K562 (cell line): ENCODE data around the gene ARHGAP26. TPM values are rescaled to one million over a fixed set of nuclear protein-coding genes. Genes with fewer than 3 reads are reported as not detected.

Experiments
- ATAC-seq: fragments of 200-7000 bp; cut with Tn5 transposase; 3 replicates; pipeline ENCODE4 v1.9.1; 2020; ENCODE audit warnings: moderate library complexity
- BruUV-seq: library from RNA; stranded (reverse); fragments of 400-500 nt; replicated peaks from 2 replicates; lab custom pipeline; 2021; lab: Mats Ljungman, UMichigan
- CTCF ChIA-PET: fragments of 300-600 bp; formaldehyde crosslinking; extraction: SDS; loops from one replicate; lab custom pipeline; 2021; ENCODE audit warnings: low intra/inter-chr PET ratio; lab: Yijun Ruan, JAX
- POLR2A ChIA-PET: fragments of 300-600, 350-650 bp; sonication (Branson Sonifier 250); formaldehyde crosslinking; extraction: SDS; loops from one replicate; lab custom pipeline; 2021; ENCODE audit warnings: antibody characterized with exemption, inconsistent platforms; lab: Yijun Ruan, JAX
- DNase-seq, 4 experiments: peaks; one replicate each; pipeline versions ENCODE4 v3.0.0 to v3.0.0-alpha.2; 2011 to 2018; ENCODE audit warnings: low spot score in 3 of 4, mixed read lengths in 3 of 4; ENCODE audit errors: extremely low read depth in 1 of 4
- FAIRE-seq: peaks from 2 replicates; lab custom pipeline; 2011; peaks lifted over from hg19 to GRCh38; lab: Jason Lieb, UNC
- H2AFZ ChIP-seq: 2 replicates; pipeline ENCODE4 v1.6.0; 2011; ENCODE audit warnings: low read depth, low read length, control low read depth, inconsistent platforms
- H3K27ac ChIP-seq: fragments of 200-600 bp; 3 replicates; pipeline ENCODE4 v1.8.0; 2011; ENCODE audit warnings: low read depth, mild to moderate bottlenecking, control low read depth, inconsistent platforms, low read length, moderate library complexity, mixed read lengths; ENCODE audit errors: extremely low read depth
- H3K27me3 ChIP-seq, 2 experiments: fragments of 300-600 bp in 1 of 2; 2 replicates in 1 of 2; 3 replicates in 1 of 2; pipeline versions ENCODE4 v1.6.0 to v1.8.0; 2011; ENCODE audit warnings: inconsistent platforms in 2 of 2, low read length in 2 of 2, mild to moderate bottlenecking in 1 of 2, mixed read lengths in 1 of 2, moderate library complexity in 1 of 2; ENCODE audit not compliant: control insufficient read depth in 2 of 2, insufficient read depth in 2 of 2
- H3K36me3 ChIP-seq: fragments of 300-600 bp; 3 replicates; pipeline ENCODE4 v1.8.0; 2011; ENCODE audit warnings: mild to moderate bottlenecking, low read length, inconsistent platforms; ENCODE audit not compliant: control insufficient read depth, insufficient read depth
- H3K4me1 ChIP-seq, 2 experiments: fragments of 200-600 bp in 1 of 2; replicated peaks in 1 of 2; 2 replicates in 1 of 2; 3 replicates in 1 of 2; pipeline versions ENCODE4 v1.5.1 to v1.8.0; 2011; ENCODE audit warnings: inconsistent platforms in 2 of 2, low read length in 2 of 2, mild to moderate bottlenecking in 1 of 2, mixed read lengths in 1 of 2, moderate library complexity in 1 of 2; ENCODE audit not compliant: control insufficient read depth in 2 of 2, insufficient read depth in 2 of 2
- H3K4me2 ChIP-seq: 2 replicates; pipeline ENCODE4 v1.6.1; 2011; ENCODE audit warnings: low read length, control low read depth, inconsistent platforms, mixed read lengths; ENCODE audit not compliant: insufficient read depth
- H3K4me3 ChIP-seq: fragments of 200-600 bp; sonication (generic), shearing (Covaris generic); 2 replicates; pipeline ENCODE4 v1.5.1; 2016; ENCODE audit warnings: control low read depth, inconsistent platforms
- H3K79me2 ChIP-seq: fragments of 200-600 bp; 3 replicates; pipeline ENCODE4 v1.8.0; 2011; ENCODE audit warnings: low read length, inconsistent platforms; ENCODE audit not compliant: control insufficient read depth, insufficient read depth
- H3K9ac ChIP-seq, 2 experiments: 2 replicates each; pipeline versions ENCODE4 v1.6.0 to v1.6.1; 2011; ENCODE audit warnings: low read depth in 2 of 2, low read length in 2 of 2, control low read depth in 1 of 2, inconsistent platforms in 1 of 2, mild to moderate bottlenecking in 1 of 2, mixed read lengths in 1 of 2; ENCODE audit not compliant: insufficient read depth in 1 of 2
- H3K9me1 ChIP-seq: one replicate; pipeline ENCODE4 v1.6.0; 2011; ENCODE audit warnings: inconsistent platforms, mild to moderate bottlenecking, low read length, moderate library complexity; ENCODE audit not compliant: control insufficient read depth, insufficient read depth
- H3K9me3 ChIP-seq: replicated peaks from 2 replicates; pipeline ENCODE4 v1.5.1; 2011; ENCODE audit warnings: low read depth, low read length, inconsistent platforms; ENCODE audit not compliant: control insufficient read depth, insufficient read depth
- H4K20me1 ChIP-seq: replicated peaks from 2 replicates; pipeline ENCODE4 v1.6.1; 2011; ENCODE audit warnings: low read length, inconsistent platforms, mixed read lengths; ENCODE audit not compliant: control insufficient read depth, insufficient read depth
- ARNT ChIP-seq, 2 experiments: fragments of 450-650 bp; IDR thresholded peaks; 2 replicates each; pipeline ENCODE4 v1.6.1; 2016; ENCODE audit warnings: mild to moderate bottlenecking in 1 of 2
- BRD9 ChIP-seq: fragments of 450-650 bp; IDR thresholded peaks from 2 replicates; pipeline ENCODE4 v1.6.1; 2018; ENCODE audit warnings: low read depth; ENCODE audit not compliant: partially characterized antibody
- KAT7 ChIP-seq: sonication (generic); formaldehyde crosslinking; IDR thresholded peaks from 2 replicates; pipeline ENCODE4 v1.8.0; 2022; ENCODE audit warnings: missing genetic modification reagents, mild to moderate bottlenecking, borderline replicate concordance
- RBM34 ChIP-seq: fragments of 200-400 bp; formaldehyde crosslinking; IDR thresholded peaks from 2 replicates; pipeline ENCODE4 v1.6.1; 2018; ENCODE audit warnings: low read length, borderline replicate concordance; ENCODE audit not compliant: insufficient read depth
- STAG1 ChIP-seq: sonication (generic); formaldehyde crosslinking; IDR thresholded peaks from 2 replicates; pipeline ENCODE4 v1.5.0; 2020; ENCODE audit warnings: missing genetic modification reagents, borderline replicate concordance
- ZFP30 ChIP-seq: fragments of 250-450 bp; sonication (Bioruptor Pico); IDR thresholded peaks from 2 replicates; pipeline ENCODE4 v1.8.0; 2022; ENCODE audit warnings: moderate library complexity, mild to moderate bottlenecking, inconsistent platforms, borderline replicate concordance
- ZNF551 ChIP-seq: fragments of 250-450 bp; sonication (Bioruptor Pico); IDR thresholded peaks from 2 replicates; pipeline ENCODE4 v1.5.0; 2021; ENCODE audit warnings: mild to moderate bottlenecking, moderate library complexity
- WGBS: fragments of 100-300 bp; shearing (Covaris generic); methylation state at CpG from one replicate; pipeline ENCODE4 v1.1.6; 2016; ENCODE audit warnings: low coverage, mixed read lengths; ENCODE audit not compliant: insufficient coverage; ENCODE audit errors: missing lambda C conversion rate; 5-methylcytosine and 5-hydroxymethylcytosine counted together
- in situ Hi-C: fragments of 300-500 bp; cut with MboI; formaldehyde crosslinking; loops from 4 replicates; pipeline ENCODE4 v1.15.0; 2018; ENCODE audit warnings: inconsistent platforms, mixed read lengths
- intact Hi-C: fragments of 100-400 bp; cut with micrococcal nuclease; formaldehyde crosslinking; loops from 2 replicates; pipeline ENCODE4 v1.14.2; 2022
- polyA plus RNA-seq, 8 experiments: library from polyadenylated mRNA; depleted of rRNA in 4 of 8; stranded (reverse) in 5 of 8; unstranded in 3 of 8; fragments of >200 nt; fragmentation: Nextera tagmentation in 2 of 8; fragmentation: Illumina TruSeq in 1 of 8; extraction: Ambion mirVana in 2 of 8; extraction: Trizol in 1 of 8; gene quantifications; 2 replicates each; pipeline versions ENCODE4 v1.2.1 to v1.2.3, GENCODE V29; 2011 to 2014; ENCODE audit warnings: inconsistent platforms in 1 of 8, missing spikeins in 1 of 8
- total RNA-seq, 7 experiments: library from RNA; depleted of rRNA in 6 of 7; stranded (reverse); fragments of >200 nt in 6 of 7; fragmentation: Illumina TruSeq in 2 of 7; extraction: Trizol in 2 of 7; gene quantifications; 2 replicates each; pipeline versions ENCODE4 v1.2.1 to v1.2.3, GENCODE V29; 2011 to 2021; ENCODE audit warnings: low replicate concordance in 1 of 7
- TF ChIP-seq, protein P1 (sequence below), 2 experiments: fragments of 250-450 bp in 1 of 2; fragments of 450-650 bp in 1 of 2; sonication (Bioruptor Pico) in 1 of 2; IDR thresholded peaks; 2 replicates each; pipeline versions ENCODE4 v1.6.1 to v1.8.0; 2016 to 2021; ENCODE audit warnings: mild to moderate bottlenecking in 2 of 2, moderate library complexity in 2 of 2, missing compliant biosample characterization in 1 of 2, missing genetic modification characterization in 1 of 2
- TF ChIP-seq, protein P2 (sequence below): fragments of 250-450 bp; sonication (Bioruptor Pico); IDR thresholded peaks from 2 replicates; pipeline ENCODE4 v1.8.0; 2021; ENCODE audit warnings: mild to moderate bottlenecking, moderate library complexity
- TF ChIP-seq, protein P3 (sequence below): fragments of 250-450 bp; sonication (Bioruptor Pico); IDR thresholded peaks from 2 replicates; pipeline ENCODE4 v1.5.0; 2021
- TF ChIP-seq, protein P4 (sequence below): fragments of 450-650 bp; formaldehyde crosslinking; IDR thresholded peaks from 2 replicates; pipeline ENCODE4 v1.4.0; 2020; ENCODE audit warnings: mild to moderate bottlenecking, moderate library complexity

Gene ARHGAP26
- total and polyA plus RNA-seq, 9 of the 15 experiments (the other 6 are each of a cell fraction or from before 2014, with no cell fraction given) = 0.13 to 1.1 (median 0.55) TPM

DNA sequence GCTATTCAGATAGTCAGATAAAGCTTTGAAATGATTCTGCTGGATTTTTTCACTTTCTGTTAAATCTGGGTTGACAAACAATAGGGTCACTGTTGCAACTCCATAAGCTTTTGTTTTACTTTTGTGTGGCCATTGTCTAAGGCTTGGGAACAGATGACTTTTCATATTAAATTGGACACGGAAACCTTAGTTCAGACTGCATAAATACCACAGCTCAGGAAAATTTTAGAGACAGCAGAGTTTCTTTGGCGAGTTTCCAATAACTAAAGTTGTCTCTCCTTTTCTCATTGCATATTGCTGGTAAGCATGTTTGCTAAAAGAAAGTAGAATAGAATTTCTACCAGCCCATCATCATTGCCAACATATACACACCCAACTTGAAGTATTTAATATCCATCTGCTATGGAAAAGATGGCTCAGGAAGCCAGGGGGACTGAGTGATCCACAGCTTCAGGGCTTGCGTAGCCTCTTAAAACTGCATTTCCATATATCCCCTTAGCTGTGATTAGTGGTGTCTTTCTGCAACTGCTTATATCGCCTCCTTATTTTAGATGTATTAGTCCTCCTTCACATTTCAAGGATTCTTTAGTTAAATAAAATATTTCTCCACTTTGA is 168.2 kb downstream of the ARHGAP26 start:
- Histone ChIP-seq H3K9me1 (no peaks in the 10 kb centered on the region), H2AFZ (no peak overlapping the region), H3K9ac (no peak overlapping the region), H3K27ac (no peak overlapping the region), H3K36me3 (no peaks in the 10 kb centered on the region), H3K4me3 (no peak overlapping the region), H4K20me1 (no peaks in the 10 kb centered on the region), H3K27me3 (no peaks in the 10 kb centered on the region; a peak in 1 of 5 replicates), H3K4me1 (no peaks in the 10 kb centered on the region), H3K79me2 (no peaks in the 10 kb centered on the region), H3K9me3 (no peaks in the 10 kb centered on the region), H3K4me2 (no peak overlapping the region)
- in situ Hi-C loops = no loop called here
- TF ChIP-seq, protein P1, sequence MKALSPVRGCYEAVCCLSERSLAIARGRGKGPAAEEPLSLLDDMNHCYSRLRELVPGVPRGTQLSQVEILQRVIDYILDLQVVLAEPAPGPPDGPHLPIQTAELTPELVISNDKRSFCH (CRISPR knock-in tag; IDR thresholded peaks at IDR 0.05) = no peak
- TF ChIP-seq, protein P1 (tag; IDR thresholded peaks at IDR 0.05) = no peak
- TF ChIP-seq, protein P2, sequence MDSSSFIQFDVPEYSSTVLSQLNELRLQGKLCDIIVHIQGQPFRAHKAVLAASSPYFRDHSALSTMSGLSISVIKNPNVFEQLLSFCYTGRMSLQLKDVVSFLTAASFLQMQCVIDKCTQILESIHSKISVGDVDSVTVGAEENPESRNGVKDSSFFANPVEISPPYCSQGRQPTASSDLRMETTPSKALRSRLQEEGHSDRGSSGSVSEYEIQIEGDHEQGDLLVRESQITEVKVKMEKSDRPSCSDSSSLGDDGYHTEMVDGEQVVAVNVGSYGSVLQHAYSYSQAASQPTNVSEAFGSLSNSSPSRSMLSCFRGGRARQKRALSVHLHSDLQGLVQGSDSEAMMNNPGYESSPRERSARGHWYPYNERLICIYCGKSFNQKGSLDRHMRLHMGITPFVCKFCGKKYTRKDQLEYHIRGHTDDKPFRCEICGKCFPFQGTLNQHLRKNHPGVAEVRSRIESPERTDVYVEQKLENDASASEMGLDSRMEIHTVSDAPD (CRISPR knock-in tag) = no peak
- TF ChIP-seq RBM34 (no peak), STAG1 (CRISPR knock-in tag) (no peak), KAT7 (no peak), ARNT (IDR thresholded peaks at IDR 0.05) (no peak), ZNF551 (CRISPR knock-in tag) (no peak), ZFP30 (no peak), BRD9 (no peak)
- TF ChIP-seq, protein P3, sequence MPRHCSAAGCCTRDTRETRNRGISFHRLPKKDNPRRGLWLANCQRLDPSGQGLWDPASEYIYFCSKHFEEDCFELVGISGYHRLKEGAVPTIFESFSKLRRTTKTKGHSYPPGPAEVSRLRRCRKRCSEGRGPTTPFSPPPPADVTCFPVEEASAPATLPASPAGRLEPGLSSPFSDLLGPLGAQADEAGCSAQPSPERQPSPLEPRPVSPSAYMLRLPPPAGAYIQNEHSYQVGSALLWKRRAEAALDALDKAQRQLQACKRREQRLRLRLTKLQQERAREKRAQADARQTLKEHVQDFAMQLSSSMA (CRISPR knock-in tag) = no peak
- TF ChIP-seq, protein P4, sequence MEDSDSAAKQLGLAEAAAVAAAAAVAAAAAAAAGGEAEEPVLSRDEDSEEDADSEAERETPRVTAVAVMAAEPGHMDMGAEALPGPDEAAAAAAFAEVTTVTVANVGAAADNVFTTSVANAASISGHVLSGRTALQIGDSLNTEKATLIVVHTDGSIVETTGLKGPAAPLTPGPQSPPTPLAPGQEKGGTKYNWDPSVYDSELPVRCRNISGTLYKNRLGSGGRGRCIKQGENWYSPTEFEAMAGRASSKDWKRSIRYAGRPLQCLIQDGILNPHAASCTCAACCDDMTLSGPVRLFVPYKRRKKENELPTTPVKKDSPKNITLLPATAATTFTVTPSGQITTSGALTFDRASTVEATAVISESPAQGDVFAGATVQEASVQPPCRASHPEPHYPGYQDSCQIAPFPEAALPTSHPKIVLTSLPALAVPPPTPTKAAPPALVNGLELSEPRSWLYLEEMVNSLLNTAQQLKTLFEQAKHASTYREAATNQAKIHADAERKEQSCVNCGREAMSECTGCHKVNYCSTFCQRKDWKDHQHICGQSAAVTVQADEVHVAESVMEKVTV (CRISPR knock-in tag) = no peak
- no peak for ATAC-seq
- 3% methylated on average over 4 of the region's 4 CpGs for WGBS
- no peak for DNase-seq
- ChIA-PET POLR2A (no interaction called here), CTCF (no interaction called here)
- no TSS peak for BruUV-seq
- intact Hi-C loops = no loop called here
- no peak for FAIRE-seq
